HG02943 (cell line): ENCODE results near the gene WNT7A.

Experiments
- ATAC-seq: cut with Tn5 transposase; IDR thresholded peaks from one replicate; pipeline ENCODE4 v1.9.1; 2021; ENCODE audit warnings: mild to moderate bottlenecking, low read depth, moderate library complexity; ENCODE audit not compliant: unreplicated experiment

WNT7A gene

DNA sequence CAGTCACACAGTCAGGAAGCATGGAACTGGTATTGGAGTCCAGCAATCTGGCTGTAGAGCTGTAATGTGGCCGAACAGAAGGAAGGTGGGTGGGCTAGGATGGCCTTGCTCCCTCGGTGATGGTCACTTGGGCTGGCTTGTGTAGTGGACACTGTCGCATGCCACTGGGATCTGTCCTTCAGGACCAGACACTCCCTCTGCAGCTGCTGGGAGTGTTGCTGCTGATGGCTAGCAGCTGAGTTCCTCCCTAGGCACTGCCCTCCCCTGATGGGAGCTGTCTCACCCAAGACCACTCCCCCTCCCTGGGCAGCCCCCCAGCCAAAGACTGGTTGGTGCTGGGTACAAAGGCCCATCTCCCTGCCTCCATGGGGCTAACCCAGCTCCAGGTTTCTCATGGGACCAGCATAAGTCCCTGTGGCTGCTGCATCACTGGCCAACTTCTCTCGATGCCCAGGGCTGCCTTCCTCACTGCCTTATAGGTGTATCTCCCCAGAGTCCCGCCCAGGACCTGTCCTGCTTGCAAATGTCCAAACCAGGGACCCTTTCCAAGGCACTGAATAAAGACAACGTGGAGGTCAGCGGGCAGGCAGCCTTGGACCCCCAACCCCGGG is 48.4 kb downstream of the WNT7A start:
- no peak for ATAC-seq

DNA sequence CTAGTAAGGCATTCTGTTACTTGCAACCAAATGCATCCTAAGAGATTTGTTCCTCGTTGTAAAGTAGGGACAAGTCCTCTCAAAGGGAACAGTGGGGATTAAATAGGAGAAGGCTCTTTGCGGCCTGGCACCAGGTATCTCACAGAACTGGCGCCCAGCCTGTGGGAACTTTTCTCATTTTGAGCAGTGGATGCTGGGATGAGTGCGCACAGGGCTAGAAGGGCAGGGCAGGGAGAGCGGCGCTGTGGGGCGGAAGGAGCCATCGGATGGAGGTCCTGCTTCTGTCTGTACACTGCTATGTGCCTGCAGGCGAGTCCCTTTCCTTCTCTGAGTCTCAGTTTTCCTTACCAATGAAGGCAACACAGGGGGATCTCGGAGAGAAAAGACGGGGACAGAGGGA is 50.6 kb downstream of the WNT7A start:
- no peak for ATAC-seq

DNA sequence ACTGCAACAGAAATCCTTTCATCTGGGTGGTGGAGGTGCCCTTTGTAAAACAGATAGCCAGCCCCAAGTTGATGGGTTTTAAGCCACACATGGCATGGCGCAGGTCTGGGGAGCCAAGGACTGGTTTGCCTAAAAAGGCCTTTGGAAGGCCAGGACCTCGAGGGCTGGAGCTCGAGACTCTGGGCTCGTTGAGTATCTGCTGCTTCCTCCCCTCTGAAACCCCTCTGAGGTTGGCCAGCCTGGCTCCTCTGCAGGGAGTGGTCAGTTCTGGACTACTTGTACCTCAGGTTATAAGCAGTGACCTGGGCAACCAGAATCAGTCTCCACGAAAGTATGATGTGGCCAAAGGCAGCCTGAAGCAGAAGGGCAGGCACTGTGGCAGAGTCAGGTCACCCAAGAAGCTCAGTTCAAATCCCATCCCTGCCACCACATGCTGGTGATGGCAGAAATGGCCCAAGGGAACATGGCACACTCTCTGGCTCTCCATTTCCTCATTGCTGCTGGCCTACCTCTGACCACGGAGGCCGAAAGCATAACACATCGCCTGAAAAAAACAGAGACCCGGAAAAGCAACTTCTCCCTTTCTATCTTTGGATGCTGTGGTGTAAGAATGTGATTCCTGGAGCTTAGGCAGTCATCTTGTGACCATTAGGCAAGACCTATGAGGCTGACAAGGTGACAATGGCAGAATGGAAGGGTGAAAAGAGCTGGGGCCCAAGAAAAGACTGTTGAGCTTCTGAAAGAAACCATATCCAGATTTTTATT is 51.2 kb downstream of the WNT7A start:
- no peak for ATAC-seq

DNA sequence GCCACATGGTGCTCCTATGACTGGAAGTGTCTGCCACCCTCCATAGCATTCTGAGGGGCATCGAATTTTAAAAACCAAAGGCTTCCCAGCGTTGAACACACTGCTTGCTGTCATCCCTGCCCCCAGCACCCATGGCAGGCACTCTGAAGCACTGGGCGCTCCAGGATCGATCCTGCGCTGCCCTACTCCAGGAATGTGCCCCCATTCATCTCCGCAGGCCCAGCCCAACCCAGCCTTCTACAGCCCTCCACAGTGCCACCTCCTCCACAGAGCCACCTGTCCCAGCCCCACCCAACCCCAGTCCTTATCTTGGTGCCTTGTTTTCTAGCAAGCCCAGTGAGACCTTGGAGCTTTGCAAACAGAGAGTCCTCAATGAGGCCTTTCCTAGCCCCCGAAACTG is 52.2 kb downstream of the WNT7A start:
- no peak for ATAC-seq

DNA sequence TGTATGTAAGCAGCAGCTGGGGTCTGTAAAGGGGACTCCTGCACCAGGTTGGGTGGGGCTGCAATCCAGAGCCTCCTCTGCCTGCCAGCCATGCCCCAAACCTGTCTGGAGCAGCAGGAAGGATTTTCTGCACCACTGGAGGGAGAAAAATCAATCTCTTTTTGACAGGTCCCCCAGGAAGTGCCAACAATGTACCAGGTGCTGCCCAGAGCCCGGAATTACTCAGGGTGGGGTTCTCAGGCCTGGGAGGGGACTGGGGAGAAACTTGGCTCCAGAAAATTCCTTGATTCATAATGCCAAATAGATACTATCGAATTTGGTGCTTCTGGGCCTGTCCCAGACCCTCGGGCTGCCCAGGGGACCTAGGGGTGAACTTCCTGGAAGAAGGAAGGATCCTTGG is 52.6 kb downstream of the WNT7A start:
- no peak for ATAC-seq

DNA sequence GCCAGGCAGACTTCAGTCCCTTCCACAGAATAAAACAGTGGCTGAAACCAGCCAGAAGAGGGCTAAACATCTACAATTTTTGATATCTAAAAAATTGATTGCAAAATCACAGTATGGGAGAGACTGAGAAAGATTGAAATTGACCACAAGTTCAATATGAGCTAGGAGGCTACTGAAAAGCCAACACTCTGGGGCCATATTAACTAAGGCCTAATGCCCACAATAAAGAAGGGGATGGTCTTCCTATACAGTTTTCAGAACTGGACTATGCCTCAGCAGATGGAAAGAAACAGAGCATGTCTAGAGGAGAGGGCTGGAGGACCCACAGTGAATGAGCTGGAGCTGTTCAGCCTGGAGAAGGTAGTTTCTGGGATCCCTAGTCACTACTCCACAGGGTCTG is 53.2 kb downstream of the WNT7A start:
- no peak for ATAC-seq

DNA sequence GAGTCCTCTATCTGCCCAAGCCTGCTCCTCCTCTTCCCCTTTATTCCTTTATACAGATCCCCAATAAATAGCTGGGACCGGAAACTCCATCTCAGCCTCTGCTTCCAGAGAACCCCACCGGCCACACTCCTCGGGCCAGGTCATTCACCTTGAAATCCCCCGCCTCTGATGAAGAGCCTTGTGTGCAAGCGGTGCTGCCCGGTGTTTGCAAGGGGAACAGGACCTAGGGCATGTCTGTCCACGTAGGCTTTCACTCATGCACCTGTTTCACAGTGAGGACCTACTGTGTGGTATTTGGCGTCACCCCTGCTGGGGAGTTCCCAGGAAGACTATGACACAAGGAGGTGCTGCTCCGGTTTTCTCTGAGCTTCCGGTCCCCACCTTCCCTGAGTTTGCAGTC is 54.0 kb downstream of the WNT7A start:
- ATAC-seq, result no peak

DNA sequence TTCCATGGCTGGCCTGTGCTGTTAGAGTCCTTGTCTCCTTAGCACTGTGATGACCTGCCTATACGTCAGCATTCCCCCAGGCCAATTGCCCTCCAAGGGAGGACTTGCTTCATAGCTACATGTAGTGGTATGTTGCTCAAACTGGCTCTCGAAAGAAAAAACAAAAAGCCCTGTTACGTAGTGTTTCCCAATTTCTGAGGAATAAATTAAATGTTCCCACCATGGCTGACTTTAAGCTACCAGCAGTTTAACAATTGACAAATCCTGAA is 54.6 kb downstream of the WNT7A start:
- no peak for ATAC-seq

DNA sequence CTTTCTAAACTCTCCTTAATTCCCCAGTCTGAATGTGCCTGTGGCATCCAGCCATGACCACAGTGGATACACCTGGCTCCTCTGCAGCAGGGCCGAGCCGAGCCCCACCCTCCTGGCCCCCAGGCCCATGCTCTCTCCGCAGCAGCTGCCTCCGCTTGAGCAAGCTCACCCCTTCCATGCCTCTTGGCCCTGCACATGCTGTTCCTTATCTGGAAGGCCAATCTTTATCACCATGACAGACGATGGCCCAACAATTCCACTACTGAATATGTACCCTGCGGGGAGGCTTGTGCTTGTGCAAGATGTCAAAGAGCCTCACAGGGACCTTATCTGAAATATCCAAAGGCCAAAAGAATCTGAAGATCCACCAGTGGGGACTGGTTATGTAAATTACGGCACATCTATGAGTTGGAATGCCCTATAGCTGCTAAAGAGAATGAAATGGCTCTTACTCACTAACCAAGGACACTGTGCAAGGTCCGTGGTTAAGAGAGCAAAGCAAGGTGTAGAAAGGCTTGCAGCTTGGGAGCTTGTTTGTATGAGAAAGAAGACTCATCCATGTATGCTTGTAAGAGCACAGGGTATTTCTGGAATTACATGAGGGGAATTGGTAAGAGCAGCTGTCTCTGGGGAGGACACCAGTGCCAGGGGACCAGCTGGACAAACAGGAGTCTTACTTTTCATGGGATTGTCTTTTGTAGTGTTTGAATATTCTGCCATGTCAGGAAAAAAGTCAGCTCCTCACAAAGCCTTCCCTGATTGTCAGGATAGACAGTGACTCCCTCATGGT is 55.2 kb downstream of the WNT7A start:
- ATAC-seq, result no peak

DNA sequence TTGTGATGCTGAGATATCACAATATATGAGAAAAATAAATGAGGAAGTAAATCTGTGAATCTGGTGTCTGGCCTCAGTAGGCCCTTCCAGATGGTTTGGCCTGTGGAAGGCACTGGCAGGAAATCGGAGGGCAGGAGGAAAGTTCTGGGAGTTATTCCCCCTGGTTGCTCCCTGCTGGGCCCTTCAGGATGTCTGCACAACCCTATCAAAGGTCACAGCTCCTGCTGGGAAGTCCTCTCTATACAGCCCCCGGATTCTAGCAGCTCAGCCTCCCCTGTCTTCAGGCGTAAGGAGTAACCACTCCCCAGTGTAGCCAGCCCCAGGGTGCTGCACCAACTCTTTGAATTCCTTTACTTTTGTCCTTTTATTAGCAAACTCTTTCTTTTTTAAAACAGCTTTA is 56.2 kb downstream of the WNT7A start:
- ATAC-seq, result no peak

DNA sequence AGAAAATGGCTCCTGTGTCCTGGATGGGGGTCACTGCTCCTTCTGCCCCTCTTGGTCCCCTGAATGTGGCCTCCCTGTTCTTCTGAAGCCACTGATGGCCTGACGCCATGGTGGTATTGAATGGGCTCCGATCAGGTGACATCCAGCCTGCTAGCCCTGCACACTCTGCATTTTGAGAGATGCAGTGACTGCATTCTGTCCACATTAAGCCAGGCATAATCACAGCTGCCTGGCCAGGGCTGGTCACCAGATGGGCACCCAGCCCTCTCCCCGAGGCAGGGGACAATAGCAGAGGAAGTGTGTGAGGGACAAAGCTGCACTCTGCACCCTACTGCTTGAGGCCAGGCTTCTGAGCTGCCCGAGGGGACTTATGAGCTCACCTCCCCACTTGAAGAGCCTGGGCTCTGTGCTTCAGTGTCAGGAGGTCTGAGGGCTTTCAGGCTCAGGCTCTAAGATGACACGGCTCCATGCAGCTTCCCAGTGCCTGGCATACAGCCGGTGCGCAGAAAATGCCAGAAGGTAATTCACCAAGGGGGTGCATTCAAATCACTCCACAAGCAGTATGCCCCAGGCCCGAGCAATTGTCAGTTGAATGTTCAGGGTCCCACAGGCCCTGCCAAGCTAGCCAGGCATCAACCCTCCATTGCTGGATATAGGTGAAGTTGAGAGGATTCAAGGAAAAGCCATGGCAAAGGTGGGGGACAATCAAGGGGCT is 56.8 kb downstream of the WNT7A start:
- ATAC-seq, result no peak

DNA sequence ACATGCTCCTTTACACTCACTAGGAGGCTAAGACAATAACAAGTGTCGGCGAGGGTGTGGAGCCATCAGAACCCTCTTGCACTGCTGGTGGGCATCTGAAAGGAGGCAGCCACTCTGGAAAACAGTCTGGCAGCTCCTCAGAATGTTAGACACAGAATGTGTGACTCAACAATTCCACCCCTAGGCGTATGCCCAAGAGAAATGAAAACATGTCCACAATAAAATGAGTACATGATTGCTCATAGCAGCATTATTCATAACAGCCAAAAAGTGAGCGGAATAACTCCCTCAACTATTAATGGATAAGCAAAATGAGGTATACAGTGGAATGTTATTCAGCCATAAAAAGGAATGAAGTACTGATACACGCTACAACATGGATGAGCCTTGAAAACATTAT is 57.8 kb downstream of the WNT7A start:
- no peak for ATAC-seq

DNA sequence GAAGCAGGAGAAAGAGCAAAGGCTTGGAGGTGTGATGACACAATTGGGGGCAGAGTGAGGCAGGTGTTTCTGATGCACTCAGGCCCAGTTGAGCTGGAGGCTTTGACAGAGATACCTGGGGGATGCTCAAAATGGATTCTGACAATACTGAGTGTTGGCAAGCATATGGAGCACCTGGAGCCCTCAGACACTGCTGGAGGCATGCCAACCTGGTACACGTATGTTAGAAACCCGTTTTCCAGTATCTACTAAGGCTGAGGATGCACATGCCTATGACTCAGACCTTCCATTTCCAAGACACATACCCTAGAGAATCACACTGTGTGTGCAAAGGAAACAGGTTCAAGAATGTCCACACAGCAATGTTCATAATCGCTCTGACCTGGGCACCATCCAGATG is 58.7 kb downstream of the WNT7A start:
- ATAC-seq, result no peak

DNA sequence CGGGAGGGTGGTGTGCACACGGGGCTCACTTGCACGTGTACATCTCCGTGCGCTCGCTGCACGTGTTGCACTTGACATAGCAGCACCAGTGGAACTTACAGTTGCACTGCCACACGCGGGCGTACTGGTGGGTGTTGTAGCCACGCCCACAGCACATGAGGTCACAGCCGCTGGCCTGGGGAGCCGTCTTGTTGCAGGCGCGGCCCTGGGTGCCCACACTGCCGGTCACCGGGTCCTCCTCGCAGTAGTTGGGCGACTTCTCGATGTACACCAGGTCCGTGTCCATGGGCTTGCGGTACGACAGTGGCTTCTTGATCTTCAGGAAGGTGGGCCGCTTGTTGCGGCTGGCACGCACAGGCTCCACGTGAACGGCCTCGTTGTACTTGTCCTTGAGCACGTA is 61.0 kb downstream of the WNT7A start:
- no peak for ATAC-seq

DNA sequence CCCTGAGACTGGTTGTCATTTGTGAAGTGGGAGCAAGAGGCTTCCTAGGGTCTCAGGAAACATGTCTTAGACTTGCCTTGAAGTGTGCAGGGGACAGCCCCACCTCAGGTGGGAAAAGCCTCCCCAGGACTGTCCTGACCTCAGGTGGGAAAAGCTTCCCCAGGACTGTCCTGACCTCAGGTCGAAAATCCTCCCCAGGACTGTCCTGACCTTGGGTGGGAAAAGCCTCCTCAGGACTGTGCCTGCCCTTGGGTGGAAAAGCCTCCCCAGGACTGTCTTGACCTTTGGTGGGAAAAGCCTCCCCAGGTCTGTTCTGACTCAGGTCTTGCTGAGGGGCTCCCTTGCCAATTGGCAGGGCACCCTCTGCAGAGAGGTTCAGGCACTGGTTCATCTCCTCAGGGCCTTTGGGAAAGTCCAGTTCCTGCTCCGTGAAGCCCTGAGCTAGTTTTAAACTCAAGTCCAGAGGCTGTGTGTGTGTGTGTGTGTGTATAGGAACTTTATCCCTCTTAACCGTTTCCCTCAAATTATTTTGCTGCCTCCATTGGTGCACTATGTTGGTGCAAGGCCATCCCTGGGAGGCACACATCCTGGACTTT is 64.7 kb downstream of the WNT7A start:
- ATAC-seq, result no peak

DNA sequence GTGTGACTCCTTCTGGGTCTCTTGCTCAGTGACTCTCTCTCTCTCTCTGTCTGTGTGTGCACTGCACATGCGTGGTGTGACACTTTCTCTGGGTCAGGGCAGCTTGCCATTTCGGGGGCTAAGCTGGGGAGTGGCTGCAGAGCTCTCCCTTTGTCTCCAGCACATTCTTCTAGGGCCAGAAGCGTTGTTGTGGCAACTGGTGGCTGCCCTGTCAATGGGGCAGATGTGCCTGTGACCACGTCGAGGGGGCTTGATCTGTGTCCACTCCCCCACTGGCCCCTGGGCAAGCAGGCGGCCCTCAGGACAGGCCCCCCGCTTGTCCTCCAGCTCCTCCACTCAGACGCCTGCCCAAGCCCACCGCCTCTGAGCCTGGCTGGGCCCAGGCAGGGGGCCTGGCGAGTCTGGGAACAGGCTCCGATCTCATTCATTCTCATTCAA is 67.8 kb downstream of the WNT7A start:
- ATAC-seq, result no peak

DNA sequence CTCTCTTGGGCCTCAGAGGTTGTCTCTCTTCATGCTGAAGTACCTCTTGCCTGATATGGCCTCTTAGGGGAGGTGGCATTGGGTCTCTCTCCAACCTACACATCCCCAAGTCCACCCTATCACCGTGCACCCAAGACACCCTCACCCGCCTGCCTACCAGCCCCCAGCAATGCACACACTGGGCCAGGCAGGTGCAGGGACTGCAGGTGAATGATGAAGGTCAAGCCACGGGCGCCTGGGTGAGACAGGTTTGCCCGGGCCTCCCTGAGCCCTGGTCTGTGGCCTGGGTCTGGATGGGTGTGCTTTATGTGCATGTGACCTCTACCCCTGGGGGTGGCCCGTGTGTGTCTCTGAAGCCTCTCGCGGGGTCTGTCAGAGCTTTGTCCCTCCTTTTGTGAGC is 68.3 kb downstream of the WNT7A start:
- no peak for ATAC-seq

DNA sequence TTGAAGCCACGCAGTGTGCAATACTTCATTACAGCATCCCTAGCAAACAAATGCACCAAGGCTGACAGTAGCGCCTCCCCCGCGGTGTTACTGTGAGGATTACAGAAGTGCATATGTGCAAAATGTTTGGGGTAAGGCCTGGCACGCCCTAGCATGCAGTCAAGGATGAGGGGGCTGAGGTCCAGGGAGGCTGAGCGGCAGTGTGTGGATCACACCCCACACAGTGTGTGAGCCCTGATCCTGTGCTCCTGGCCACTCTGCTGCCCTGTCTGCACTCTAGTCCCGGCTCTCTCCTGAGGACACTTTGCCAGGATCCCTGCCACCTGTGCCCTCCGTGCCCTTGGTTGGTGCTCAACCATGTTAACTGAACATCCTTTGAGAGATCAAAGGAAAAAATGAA is 71.3 kb downstream of the WNT7A start:
- no peak for ATAC-seq

DNA sequence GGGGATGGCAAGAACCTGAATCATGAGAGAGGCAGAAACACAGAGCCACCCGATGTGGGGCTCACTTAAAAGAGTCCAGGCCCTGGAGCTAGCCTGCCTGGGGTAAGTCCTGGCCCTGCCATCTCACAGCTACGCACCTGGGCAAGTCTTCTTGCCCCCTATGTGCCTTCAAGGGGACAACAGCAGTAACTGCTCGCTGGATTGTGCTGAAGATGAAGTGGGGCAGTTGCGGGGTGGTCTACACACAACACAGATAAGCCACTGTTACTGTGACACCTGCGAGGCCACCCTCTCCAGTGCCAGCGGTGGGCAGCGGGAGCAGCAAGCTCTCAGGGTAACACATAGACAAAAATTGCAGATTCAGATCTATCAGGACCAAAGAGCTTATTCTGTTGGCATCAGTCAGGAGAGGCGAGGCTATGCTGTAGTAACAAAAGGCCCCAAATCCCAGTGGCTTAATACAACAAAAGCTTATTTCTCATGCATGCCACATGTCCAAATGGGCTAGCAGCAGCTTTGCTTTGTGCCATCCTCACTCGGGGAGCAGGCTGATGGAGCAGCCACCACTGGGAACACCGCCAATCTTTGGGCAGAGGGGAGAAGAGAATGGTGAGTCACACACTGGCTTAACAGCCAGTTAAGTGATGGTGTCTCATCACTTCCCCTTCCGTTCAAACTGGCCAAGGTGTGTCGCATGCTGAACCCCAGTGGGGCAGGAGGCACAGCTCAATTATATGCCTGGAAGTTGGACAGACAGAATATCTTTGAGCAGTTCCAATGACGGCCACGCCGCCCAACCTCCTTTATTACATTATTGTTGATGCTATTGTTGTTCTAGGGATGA is 78.3 kb downstream of the WNT7A start:
- no peak for ATAC-seq

DNA sequence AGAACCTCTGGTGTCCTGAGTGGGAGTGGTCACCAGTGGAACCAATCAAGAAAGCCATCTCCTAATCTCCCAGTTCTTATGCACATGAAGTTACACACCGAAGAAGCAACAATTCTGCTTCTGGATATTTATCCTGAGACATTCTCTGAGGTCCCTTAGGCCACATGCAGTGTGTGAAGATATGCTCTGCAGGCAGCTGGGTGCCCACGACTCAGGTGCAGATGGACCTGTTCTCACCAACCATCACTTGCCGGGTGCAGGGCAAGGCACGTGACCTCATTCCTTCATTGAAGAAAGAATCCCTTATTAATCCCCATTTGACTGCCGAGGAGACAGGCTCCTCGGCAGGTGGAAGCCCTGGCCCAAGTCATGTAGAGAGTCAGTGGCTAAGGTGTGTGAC is 79.8 kb downstream of the WNT7A start:
- ATAC-seq, result no peak
